ENCODE measurements around the gene FOXD1.
"Not testable (repeated sequence)": the region's sequence is repeated elsewhere in the genome, so short reads cannot be mapped to it uniquely, and the experiment has no call there.

The FOXD1 gene

GRCh38 chr5:73460133-73460532, 11.6 kb upstream of the FOXD1 start:
- no peak for DNase-seq

DNA sequence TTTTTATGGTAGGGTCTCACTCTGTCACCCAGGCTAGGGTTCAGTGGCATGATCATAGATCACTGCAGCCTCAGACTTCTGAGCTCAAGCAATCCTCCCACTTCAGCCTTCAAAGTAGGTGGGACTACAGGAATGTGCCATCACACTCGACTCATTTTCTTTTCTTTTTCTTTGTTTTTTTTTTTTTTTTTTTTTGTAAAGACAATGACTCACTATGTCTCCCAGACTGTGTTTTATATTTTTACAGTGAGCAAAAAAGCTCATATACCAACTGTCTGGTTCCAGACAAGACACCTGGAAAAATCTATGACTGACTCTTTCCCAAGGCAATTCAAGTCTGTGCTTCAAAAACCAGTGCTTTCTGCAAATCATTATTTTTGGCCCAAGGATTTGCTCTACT, 10.8 kb upstream of the FOXD1 start:
- no peak for DNase-seq

GRCh38 chr5:73456462-73456861, 7.9 kb upstream of the FOXD1 start:
- not testable (repeated sequence) for DNase-seq

- no peak for DNase-seq
Measured at GRCh38 chr5:73454379-73455036, 5.9 kb upstream of the FOXD1 start.

GRCh38 chr5:73452215-73452614, 3.6 kb upstream of the FOXD1 start:
- DNase-seq = no peak

DNA sequence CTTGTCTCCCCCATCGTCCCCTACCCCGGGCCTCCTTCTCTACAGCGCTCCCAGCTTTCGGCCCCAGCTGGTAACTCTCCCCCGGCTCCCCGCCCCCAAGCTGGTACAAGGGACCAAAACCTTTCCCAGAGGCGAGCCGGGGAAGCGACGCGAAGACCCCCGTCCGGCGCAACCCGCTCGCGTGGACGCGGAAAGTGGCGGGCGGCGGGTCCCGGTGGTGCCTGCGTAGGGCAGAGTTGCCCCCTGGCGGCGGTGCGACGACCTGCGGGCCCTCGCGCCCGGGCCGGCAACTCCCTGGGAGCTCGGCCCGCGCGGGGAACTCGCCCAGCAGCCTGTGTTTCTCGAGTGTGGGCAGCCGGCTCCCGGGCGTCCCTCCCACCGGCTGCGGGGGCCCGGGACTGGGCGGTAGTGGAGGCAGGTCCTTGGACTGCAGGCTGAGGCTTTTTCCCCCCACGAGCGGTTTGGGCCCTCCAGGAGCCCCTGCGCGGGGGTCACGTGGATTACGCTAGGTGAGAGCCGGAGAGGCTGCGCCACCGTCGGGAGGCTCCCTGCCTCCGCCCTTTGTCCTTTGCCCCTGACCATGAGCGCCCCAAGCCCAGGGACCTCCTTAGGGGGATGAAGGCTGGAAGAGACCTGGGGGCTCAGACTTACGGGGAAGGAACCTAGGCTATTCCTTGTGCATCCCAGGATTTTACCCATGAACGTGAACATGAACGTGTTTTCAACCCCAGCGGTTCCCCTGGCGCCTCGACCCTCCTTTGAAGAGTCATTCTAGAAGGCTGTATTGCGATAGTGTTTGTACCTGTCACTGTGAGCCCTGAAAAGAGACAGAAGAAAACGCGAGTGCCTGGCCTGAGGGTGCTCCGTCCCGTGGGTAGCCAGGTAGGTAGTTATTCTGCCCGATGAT, 2.9 kb upstream of the FOXD1 start:
- DNase-seq = no peak

DNA sequence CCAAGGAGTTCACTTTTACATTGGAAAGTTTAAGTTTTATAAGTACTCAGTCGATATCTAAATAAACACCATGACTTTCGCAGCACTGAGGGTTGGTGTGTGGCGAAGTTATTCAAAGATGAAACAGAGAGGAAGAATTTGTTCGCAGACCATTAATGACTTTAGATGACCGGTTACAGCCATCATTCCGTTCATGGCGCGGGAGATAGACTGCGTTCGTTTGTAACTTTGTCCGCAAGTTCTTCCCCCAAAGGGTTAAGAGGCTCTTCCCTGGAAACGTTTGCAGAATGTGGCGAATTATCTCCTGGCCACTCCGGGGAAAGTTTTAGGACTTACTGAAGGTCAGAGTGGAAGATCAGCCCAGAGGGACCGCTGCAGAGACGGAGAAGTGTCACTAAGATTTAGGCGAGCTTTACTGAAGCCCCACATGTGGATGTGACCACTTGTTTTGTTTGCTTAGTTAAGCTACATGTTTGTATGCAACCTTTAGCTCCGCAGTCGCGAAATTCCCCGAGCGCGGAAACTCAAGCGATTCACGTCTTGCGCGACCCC, 2.2 kb upstream of the FOXD1 start:
- DNase-seq = no peak

GRCh38 chr5:73450137-73450536, 1.6 kb upstream of the FOXD1 start:
- no peak for DNase-seq

DNA sequence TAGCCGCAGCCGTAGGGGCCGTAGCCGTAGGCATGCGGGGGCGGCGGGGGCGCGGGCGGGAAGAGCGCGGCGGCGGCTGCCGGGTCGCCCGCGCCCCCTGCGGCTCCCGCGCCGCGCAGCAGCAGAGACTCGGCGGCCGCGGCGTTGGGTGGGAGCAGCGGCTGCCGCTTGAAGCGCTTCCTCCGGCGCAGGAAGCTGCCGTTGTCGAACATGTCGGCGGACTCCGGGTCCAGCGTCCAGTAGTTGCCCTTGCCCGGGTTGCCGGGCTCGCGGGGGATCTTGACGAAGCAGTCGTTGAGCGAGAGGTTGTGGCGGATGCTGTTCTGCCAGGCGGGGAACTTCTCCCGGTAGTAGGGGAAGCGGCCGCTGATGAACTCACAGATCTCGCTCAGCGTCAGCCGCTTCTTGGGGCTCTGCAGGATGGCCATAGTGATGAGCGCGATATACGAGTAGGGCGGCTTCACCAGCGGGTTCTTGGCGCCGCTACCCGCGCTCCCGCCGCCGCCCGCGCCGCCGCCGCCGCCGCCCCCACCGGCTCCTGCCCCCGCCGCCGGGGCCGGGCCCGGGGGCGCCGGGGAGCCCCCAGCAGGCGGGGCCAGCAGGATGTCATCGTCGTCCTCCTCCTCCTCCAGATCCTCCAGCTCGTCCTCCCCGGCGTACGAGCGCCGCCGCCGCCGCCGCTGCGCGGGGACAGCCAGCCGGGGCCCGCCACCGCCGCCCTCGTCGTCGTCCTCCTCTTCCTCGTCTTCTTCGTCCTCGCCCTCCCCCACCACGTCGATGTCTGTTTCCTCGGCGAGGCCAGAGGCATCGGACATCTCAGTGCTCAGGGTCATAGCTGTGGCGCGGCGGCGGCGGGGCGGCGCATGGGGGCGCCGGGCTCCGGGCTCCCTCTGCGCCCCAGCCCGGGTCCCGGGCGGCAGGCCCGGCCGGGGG, 781 bp downstream of the FOXD1 start:
- DNase-seq = no peak

DNA sequence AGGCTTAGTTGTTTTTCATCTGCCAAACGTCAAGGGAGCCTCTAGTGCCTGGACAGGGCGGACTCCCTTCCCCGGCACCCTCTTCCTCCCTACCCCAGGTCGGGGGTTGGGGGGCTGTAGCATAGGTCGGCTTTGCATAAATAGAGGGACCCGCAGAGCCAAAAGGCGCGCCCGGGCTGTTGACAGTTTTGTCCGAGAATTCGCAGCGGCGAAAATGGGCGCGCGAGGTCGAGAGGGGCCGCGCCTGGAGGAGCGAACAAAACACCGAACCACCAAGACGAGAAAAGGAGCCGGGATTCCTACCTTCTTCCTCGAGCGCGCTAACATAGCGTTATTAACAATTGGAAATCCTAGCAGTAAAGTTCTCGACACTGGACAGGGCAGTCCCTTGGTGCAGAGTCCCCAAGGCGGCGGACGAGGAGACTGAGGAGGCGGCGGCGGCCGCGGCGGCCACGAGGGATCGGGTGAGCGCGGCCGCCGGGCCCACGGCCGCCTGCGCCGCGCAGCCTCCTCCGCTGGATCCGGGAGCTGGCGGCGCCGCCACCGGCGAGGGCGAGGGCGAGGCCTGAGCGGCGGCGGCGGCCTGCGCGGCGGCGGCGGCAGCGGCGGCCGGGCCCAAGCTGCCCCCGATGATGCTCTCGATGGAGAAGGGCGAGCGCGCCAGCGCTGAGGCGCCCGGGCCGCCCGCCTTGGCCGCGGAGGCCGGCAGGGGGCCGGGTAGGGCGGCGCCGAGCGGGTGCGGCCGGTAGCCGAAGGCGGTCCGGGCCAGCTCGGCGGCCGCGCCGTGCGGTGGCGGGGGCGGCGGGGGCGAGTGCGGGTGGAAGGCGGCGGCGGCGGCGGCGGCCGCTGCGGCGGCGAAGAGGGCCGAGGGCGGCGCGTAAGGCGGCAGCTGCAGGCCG, 1.7 kb downstream of the FOXD1 start:
- no peak for DNase-seq

DNA sequence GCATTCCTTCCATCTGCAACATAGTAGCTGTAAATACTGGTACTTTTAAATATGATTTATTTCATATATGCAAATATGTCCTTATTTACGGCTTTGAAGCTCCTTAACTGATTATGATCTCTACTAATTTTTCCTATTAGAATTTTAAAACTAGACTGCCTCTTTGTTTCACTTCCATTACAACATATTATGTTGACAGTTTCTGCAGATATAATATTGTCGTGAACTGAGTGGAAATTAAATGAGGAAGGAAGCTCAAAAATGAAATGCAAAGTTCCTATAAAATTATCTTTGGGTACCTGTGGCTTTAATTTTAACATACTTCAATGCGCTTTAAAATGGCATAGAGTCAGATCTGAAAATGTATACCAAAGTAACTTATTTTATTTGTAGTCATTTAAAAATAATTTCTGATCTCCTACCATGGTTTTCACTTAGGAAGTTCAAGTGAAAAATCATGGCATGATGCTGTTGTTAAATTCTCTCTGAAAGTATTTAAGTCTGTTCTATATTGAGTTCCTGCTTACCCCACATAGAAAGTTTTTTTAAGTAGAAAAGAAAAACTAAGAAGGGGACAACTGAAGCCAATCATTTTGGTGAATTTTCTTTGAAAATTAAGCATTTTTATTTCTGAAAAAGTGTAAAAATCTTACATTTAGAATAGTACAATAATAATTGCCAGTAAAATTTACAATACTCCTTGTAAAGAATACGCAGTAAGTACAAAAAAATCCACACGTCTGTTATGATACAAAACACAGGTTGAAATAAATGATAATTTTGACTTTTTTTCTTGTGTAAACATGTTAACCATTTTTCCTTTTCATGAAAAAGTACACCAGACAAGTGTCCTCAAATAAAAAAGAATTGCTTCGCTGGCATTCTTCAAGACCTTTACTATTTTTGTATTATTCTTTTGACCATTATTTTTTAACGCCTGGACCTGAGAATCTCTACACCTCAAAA, 2.6 kb downstream of the FOXD1 start:
- no peak for DNase-seq

DNA sequence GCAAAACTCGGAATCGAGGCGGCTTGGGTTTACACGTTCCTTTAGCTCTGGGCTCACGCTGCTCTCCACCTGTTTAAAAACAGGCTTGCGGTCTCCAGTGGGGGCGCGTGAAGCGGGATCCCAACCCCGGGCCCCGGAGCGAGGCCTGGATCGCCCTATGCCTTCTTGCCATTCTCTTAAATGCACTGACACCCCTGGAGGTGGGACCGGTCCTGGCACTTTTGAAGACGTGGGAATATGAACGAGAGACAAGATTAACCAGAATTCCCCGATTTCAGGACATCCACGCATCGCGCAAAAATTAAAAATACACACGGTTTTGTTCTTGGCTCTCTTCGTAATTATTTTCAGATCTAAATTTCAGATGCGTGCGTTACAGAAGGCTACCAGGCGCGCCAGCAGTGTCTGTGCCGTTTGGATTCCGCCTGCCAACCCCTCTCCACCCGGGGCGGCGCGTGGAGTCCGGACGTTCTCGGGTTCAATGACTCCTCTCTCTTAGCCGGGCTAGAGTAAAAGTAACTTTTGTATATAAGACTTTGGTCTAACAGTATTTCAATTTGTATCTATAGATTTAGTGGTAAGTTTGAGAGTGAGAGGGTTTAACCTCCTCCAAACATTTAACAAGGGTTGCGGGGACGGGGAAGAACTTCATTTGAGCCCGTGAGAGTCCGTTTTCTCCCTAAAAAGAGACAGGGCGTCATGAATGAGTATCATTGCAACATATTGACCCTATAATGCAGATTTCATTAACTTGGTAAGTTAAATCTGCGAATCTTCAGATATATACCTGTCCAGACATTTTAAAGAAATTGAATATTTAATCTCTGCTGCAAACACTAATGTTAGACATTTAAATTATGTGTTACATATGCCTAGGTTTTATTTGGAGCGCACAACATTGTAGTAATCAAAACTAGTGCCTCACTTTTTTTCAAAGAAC, 3.8 kb downstream of the FOXD1 start:
- no peak for DNase-seq

DNA sequence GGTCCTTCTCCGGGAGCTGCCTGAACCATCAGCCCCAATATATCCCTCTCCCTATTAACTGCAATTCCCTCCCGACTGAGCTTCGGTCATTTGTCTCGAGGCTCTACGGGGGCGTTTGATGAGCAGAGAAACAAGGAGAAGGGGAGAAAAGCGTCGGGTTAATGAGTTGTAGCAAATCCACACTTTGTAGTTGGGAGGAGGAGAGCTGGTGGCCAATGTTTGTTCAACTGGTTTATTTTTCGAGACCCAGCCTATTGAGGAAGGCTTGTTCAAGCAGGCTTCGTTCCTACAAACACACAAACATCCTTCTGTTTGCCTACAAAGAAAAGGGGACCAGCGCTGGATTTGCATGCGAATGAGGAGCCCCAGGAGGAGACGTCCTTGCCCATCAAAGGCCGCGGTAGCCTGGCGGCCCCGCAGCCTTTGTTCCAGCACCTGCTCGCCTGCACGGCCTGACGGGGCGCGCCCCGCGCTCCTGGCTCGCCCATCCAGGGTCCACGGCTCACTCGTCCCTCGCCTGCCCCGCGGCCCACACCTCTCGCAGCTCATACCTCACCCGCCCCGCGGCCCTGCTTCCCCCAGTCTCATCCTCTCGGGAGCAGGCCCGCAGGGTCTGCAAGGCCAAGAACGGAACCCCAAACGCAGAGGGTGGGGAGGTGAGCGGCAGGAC, 4.6 kb downstream of the FOXD1 start:
- no peak for DNase-seq

- DNase-seq = no peak
Measured at GRCh38 chr5:73442996-73443627, 5.5 kb downstream of the FOXD1 start.

DNA sequence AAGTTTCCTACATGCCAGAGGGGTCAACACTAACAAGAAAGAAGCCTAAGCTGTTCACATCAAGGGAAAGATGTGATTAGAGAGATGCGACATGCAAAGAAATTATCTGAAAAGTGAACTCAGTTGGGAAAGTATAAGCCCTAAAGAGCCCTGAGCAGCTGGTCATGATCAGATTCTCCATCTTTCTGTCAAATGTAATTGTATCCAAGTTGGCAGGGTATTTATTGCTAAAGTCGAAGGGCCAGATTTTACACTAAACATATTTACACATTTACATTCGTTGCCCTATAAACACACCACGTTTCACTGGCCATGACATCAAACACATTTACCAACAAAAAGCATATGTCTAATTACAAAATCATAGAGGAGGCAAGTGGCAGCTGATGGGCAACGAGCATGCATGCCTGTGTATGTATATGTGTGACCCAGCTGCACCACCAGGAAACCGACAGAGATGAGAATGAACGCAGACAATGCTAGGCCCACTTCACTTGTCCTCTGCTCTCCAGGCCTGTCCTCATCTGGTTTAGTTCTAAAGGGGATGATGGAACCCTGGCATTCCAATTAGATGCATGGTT, 6.3 kb downstream of the FOXD1 start:
- no peak for DNase-seq

GRCh38 chr5:73441378-73441777, 7.2 kb downstream of the FOXD1 start:
- DNase-seq = no peak

DNA sequence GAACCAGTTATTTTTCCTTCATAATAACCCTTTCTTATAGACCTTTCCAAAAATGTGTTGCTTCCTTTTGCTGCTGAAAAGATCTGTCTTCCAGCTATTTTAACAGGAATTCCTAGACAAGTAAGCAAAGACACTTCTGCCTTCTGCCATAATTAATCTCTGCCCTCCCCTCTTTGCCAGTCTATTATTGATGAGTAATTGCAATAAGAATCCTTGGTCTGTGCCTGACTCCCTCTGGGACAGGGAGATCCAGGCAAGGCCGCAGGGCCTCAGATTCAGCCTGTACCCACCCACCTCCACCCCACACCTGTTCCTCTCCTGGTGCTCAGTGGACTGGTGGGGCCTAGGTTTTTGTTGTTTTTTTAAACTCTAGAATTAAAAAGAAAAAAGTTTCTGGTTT, 8.3 kb downstream of the FOXD1 start:
- DNase-seq = no peak

All from cortex of kidney (tissue), 1 donor.